Measurements from ENCODE around the gene ADORA1. TPM values are rescaled to one million over a fixed set of nuclear protein-coding genes. Genes with fewer than 3 reads are reported as not detected.
A peak's percentile ranks its signal among the peaks of the same experiment; 100 is the strongest.

ADORA1 gene
- total and polyA plus RNA-seq, 11 donors: 0.81 to 17.8 (median 9.5) TPM

DNA sequence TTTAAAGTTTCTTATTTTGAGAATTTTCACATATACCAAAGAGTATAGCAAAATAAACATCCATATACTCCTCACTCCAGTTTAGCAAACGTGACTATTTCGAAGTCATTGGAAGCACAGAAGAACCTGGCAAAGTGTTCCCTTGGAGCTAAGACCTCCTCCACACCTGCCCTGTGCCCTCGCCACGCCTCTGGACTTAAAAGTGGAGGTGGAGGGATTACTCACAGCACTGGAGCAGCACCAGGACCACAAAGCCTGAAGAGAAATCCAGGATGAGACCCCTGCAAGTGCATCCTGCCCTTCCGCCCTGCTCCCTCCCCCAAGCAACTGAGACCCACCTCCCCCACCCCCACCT is 58.5 kb downstream of the ADORA1 start:
- no peaks in the 10 kb centered on the region for H3K36me3 ChIP-seq
- ATAC-seq: no peak
- H3K4me1 ChIP-seq: peaks cover 0 to 14% (median 0%) of the 10 kb centered on the region in 12 donors
- H3K27ac ChIP-seq: no peak overlapping the region
- intact Hi-C loops (cut with DNase I): no loop called here
- peak in 1 of 5 donors; percentile 23 for DNase-seq
- 91 to 94% (median 93%) methylated on average over 5 of the region's 5 CpGs for WGBS, 4 donors
- TF ChIP-seq POLR2A (IDR thresholded peaks at IDR 0.05): no peak
- TF ChIP-seq, protein P1, sequence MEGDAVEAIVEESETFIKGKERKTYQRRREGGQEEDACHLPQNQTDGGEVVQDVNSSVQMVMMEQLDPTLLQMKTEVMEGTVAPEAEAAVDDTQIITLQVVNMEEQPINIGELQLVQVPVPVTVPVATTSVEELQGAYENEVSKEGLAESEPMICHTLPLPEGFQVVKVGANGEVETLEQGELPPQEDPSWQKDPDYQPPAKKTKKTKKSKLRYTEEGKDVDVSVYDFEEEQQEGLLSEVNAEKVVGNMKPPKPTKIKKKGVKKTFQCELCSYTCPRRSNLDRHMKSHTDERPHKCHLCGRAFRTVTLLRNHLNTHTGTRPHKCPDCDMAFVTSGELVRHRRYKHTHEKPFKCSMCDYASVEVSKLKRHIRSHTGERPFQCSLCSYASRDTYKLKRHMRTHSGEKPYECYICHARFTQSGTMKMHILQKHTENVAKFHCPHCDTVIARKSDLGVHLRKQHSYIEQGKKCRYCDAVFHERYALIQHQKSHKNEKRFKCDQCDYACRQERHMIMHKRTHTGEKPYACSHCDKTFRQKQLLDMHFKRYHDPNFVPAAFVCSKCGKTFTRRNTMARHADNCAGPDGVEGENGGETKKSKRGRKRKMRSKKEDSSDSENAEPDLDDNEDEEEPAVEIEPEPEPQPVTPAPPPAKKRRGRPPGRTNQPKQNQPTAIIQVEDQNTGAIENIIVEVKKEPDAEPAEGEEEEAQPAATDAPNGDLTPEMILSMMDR (IDR thresholded peaks at IDR 0.05): no peak
- H3K27me3 ChIP-seq: no peaks in the 10 kb centered on the region
- no peak overlapping the region for H3K4me3 ChIP-seq
- no peaks in the 10 kb centered on the region for H3K9me3 ChIP-seq

DNA sequence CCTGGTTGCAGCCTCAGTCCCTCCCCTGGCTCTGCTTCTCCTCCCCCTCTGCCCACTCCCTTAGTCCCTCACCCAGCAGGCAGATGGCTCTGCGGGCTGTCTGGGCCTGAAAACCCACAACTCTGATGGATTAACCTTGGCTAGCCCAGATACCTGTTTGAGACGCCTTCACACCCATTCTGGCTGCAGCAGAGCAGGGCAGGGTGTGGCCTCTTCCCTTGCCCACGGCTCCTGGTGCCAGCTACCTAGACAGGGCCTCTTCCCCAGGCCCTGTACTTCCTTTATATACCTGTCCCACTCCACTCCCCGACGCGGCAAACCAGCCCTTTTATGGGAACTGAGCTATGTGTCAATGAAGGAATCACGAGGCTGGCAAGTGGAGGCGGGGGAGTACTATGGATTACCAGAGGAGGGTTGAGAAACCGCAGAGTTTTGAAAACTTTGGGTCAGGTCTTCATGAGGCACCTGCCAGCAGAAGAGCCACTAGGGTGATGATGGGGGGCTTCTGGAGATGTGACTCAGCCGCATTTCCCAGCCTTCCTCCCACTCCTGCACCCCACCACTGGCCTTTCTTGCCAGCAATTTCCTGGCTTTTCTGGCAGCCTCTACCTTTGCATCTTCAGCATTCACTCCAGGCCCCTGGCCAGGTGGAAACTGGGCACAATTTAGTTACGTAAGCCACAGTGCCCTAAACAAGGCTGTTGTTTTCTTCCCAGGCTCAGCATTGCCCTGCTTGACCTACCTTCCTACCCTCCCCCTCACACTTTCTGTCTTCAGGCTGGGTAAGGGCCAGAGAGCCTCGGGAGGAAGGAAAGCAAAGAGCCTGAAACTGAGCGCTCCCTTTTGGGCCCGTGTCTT is 59.1 kb downstream of the ADORA1 start, which contains the start of gene CHI3L1:
Gene CHI3L1 (minus strand): TSS at position 259 of the 858 bp plus-strand sequence. CDS start 81 bp downstream, at position 178.
- ATAC-seq: peak in 1 of 4 donors; percentile 9
- peak in 1 of 5 donors; percentile 20 for DNase-seq
- Histone ChIP-seq H3K9me3 (no peaks in the 10 kb centered on the region), H3K4me1 (peaks cover 0 to 14% (median 0%) of the 10 kb centered on the region in 12 donors), H3K27ac (no peak within 1 kb of the TSS), H3K36me3 (no peaks in the 10 kb centered on the region), H3K27me3 (no peaks in the 10 kb centered on the region), H3K4me3 (no peak within 1 kb of the TSS)
- intact Hi-C loops (cut with DNase I): no loop called here
- TF ChIP-seq, protein P1 (IDR thresholded peaks at IDR 0.05): no peak
- no peak for TF ChIP-seq POLR2A (IDR thresholded peaks at IDR 0.05)
- WGBS, 4 donors: 52 to 60% (median 53%) methylated on average over 12 to 14 of the region's 14 CpGs

DNA sequence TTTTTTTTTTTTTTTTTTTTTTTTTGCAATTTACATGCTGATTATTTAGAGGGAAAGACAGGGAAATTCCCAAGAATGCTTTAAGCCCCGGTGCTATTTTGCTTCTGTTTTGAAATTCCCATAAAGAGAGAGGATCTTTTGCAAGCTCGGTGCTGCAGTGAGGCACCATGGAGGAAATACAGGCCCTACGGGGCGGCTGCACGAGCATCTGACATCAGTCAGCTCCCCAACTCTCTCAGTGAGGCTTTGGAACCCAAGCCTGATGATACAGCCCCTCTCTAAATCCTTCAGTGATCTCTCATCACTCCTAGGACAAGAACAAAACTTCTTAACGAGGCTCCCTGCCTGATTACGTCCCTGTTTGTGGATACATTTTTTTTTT is 59.8 kb downstream of the ADORA1 start:
- no peaks in the 10 kb centered on the region for H3K9me3 ChIP-seq
- peaks cover 0 to 14% (median 0%) of the 10 kb centered on the region in 12 donors for H3K4me1 ChIP-seq
- ATAC-seq: no peak
- 51 to 65% (median 59%) methylated on average over 7 of the region's 7 CpGs for WGBS, 4 donors
- intact Hi-C loops (cut with DNase I): no loop called here
- no peaks in the 10 kb centered on the region for H3K27me3 ChIP-seq
- H3K36me3 ChIP-seq: no peaks in the 10 kb centered on the region
- no peak overlapping the region for H3K4me3 ChIP-seq
- H3K27ac ChIP-seq: no peak overlapping the region
- TF ChIP-seq POLR2A (IDR thresholded peaks at IDR 0.05): no peak
- TF ChIP-seq, protein P1 (IDR thresholded peaks at IDR 0.05): no peak
- DNase-seq: no peak

DNA sequence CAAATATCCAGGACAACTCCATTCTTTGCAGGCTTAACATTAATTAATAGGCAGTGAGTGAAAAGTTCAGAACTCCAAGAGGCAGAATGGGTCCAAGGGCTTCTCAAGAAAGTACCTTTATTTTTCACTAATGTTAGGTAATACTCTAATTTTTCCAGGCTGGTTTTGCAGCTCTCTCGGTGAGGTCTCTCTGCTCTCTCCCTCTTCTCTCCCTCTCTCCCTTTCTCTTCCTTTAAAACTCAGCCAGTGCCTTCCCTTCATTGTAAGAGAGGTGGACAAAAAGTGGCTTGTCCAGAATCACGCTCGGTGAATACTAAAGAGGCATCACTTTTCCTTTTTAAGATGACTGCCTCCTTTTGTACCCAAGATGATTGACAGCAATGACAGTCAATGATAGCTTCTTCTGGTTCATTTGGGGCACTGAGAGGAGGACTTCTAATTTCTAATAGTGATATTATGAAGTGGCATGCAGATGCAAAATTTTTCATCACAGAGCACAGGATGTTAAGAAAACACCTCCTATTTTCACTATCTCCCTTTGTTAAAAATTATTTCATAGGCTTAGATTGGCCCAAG is 60.3 kb downstream of the ADORA1 start:
- intact Hi-C loops (cut with DNase I): no loop called here
- H3K4me1 ChIP-seq: peaks cover 0 to 14% (median 0%) of the 10 kb centered on the region in 12 donors
- no peak overlapping the region for H3K27ac ChIP-seq
- no peak for ATAC-seq
- WGBS, 4 donors: 78 to 92% (median 88%) methylated on average over 3 of the region's 3 CpGs
- H3K27me3 ChIP-seq: no peaks in the 10 kb centered on the region
- no peak overlapping the region for H3K4me3 ChIP-seq
- DNase-seq: no peak
- TF ChIP-seq, protein P1 (IDR thresholded peaks at IDR 0.05): no peak
- TF ChIP-seq POLR2A (IDR thresholded peaks at IDR 0.05): no peak
- no peaks in the 10 kb centered on the region for H3K36me3 ChIP-seq
- no peaks in the 10 kb centered on the region for H3K9me3 ChIP-seq

Data from heart left ventricle (tissue), 16 donors.